Measurements from ENCODE around the gene KRT80.

The KRT80 gene

GRCh38 chr12:52228931-52229330 is 37.1 kb upstream of the KRT80 start:
- FAIRE-seq, result no peak

GRCh38 chr12:52228366-52228765 is 36.6 kb upstream of the KRT80 start:
- FAIRE-seq, result no peak

- FAIRE-seq, result no peak
These were observed 35.9 kb upstream of the KRT80 start for GRCh38 chr12:52227606-52228166.

- no peak for FAIRE-seq
These were observed 34.6 kb upstream of the KRT80 start for GRCh38 chr12:52226446-52226845.

- no peak for FAIRE-seq
These were observed 33.9 kb upstream of the KRT80 start for GRCh38 chr12:52225752-52226151.

- FAIRE-seq, result no peak
These were observed 32.3 kb upstream of the KRT80 start for GRCh38 chr12:52224151-52224550.

- peak; percentile 68 for FAIRE-seq
These were observed 31.7 kb upstream of the KRT80 start for GRCh38 chr12:52223406-52224039.

GRCh38 chr12:52222692-52223091 is 30.9 kb upstream of the KRT80 start:
- no peak for FAIRE-seq

GRCh38 chr12:52221912-52222457 is 30.2 kb upstream of the KRT80 start:
- no peak for FAIRE-seq

- no peak for FAIRE-seq
These were observed 29.4 kb upstream of the KRT80 start for GRCh38 chr12:52221070-52221781.

- no peak for FAIRE-seq
These were observed 28.7 kb upstream of the KRT80 start for GRCh38 chr12:52220477-52220876.

GRCh38 chr12:52218001-52218400 is 26.2 kb upstream of the KRT80 start:
- FAIRE-seq, result no peak

GRCh38 chr12:52217223-52217622 is 25.4 kb upstream of the KRT80 start:
- FAIRE-seq, result no peak

- no peak for FAIRE-seq
These were observed 25.0 kb upstream of the KRT80 start for GRCh38 chr12:52216807-52217206.

- no peak for FAIRE-seq
These were observed 24.3 kb upstream of the KRT80 start for GRCh38 chr12:52216100-52216499.

- no peak for FAIRE-seq
These were observed 23.8 kb upstream of the KRT80 start for GRCh38 chr12:52215587-52216031.

GRCh38 chr12:52214421-52214802 is 22.6 kb upstream of the KRT80 start:
- no peak for FAIRE-seq

GRCh38 chr12:52213564-52214420 is 22.0 kb upstream of the KRT80 start:
- no peak for FAIRE-seq

- FAIRE-seq, result no peak
These were observed 21.1 kb upstream of the KRT80 start for GRCh38 chr12:52212701-52213563.

- FAIRE-seq, result no peak
These were observed 20.1 kb upstream of the KRT80 start for GRCh38 chr12:52211716-52212585.
